CD1c-positive myeloid dendritic cell (primary cell): ENCODE results near the gene ALDH3B2.
A peak's percentile ranks its signal among the peaks of the same experiment; 100 is the strongest.

ENCODE experiments used
- DNase-seq: peaks from one replicate; pipeline ENCODE4 v3.0.0-alpha.2; 2016; ENCODE audit errors: extremely low spot score

The ALDH3B2 gene

DNA sequence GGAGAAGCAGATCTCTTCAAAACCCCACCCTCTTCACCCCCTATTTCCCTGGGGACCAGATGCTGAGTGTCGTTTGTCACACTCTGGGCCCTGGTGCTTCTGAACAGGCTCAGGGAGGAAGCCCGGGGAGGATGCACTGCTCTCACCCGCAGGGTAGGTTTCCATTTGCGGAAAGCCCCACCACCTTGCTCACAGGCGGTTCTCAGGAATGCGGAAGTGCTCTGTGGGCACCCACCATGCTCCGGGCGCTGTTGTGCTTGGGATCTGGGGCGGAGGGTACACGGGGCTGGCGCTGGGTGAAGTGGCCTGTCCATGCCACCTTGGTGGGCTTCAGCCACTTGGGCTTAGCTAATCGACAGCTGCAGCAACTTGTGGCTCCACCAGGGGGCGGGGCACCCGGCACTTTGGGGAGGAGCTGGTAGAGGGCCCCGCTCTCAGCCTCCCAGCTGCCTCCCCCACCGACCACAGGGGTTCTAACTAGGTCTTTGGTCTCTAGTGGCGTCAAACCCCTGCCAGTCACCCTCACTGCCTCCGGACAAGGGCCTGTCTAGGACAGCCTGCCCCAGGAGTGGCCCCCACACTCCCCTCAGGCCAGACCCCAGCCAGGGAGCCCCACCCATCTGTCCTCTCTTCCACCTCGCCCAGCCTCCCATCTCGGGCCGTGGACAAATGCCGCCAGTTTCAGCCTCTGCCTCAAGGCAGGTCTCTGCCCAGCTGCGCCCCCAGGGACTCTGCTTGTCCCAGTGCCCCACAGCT is 60.3 kb downstream of the ALDH3B2 start:
- peak; percentile 93 for DNase-seq

- no peak for DNase-seq
These were observed 61.0 kb downstream of the ALDH3B2 start for GRCh38 chr11:67613313-67613959.

DNA sequence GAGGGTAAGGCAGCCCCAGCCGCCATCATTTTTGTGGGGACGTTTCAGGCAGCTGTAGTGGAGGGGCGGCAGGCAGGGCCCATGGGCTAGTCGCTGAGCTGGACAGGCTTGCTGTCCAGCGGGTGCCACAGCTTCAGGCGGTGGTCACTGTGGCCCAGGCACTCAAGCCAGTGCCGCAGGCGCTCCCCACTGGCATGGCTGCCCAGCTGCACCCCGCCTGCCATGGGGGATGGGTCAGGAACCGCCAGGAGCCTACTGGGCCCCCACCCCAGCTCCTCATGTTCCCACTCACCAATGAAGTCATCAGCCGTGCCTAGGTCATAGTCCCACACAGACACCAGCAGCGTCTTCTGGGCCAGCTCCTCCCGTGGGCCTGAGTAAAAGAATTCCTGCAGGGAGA is 61.7 kb downstream of the ALDH3B2 start:
- no peak for DNase-seq
